ENCODE measurements around the gene VKORC1L1. TPM values are rescaled to one million over a fixed set of nuclear protein-coding genes. Genes with fewer than 3 reads are reported as not detected.
"Not testable (repeated sequence)": the region's sequence is repeated elsewhere in the genome, so short reads cannot be mapped to it uniquely, and the experiment has no call there.

The VKORC1L1 gene
- total RNA-seq, 1 donor from 2014 or later = 23.1 TPM

GRCh38 chr7:65840446-65840845, 32.4 kb upstream of the VKORC1L1 start:
- Mint-ChIP-seq H3K4me3 (ENCODE audit: unreplicated experiment) (no peak overlapping the region), H3K9me3 (ENCODE audit: unreplicated experiment) (peaks cover 3% of the 10 kb centered on the region), H3K4me1 (ENCODE audit: unreplicated experiment) (no peaks in the 10 kb centered on the region), H3K27ac (ENCODE audit: unreplicated experiment) (no peak overlapping the region), H3K36me3 (ENCODE audit: unreplicated experiment) (peaks cover 3% of the 10 kb centered on the region), H3K27me3 (ENCODE audit: unreplicated experiment) (peaks cover 2% of the 10 kb centered on the region)
- DNase-seq (ENCODE audit: extremely low spot score, unreplicated experiment) = no peak
- TF ChIP-seq, protein P1, sequence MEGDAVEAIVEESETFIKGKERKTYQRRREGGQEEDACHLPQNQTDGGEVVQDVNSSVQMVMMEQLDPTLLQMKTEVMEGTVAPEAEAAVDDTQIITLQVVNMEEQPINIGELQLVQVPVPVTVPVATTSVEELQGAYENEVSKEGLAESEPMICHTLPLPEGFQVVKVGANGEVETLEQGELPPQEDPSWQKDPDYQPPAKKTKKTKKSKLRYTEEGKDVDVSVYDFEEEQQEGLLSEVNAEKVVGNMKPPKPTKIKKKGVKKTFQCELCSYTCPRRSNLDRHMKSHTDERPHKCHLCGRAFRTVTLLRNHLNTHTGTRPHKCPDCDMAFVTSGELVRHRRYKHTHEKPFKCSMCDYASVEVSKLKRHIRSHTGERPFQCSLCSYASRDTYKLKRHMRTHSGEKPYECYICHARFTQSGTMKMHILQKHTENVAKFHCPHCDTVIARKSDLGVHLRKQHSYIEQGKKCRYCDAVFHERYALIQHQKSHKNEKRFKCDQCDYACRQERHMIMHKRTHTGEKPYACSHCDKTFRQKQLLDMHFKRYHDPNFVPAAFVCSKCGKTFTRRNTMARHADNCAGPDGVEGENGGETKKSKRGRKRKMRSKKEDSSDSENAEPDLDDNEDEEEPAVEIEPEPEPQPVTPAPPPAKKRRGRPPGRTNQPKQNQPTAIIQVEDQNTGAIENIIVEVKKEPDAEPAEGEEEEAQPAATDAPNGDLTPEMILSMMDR (IDR thresholded peaks at IDR 0.05) = peak; percentile 45

DNA sequence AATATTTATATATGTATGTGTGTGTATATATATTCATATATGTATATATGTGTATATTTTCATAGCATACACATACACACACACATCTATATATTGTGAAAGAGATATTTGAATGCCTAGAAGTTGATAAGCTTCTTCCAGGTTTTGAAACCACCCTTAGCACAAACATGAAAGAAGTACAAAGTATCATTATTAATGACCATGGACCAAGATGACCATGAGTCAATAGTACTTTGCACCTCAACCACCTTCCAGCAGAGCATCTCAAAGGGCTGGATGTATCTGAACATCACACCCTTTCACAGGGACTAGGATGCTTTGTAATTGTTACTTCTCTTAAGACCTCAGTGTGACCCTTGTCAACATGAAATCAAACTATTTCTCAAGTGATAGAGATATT, 29.3 kb upstream of the VKORC1L1 start:
- H3K9me3 Mint-ChIP-seq (ENCODE audit: unreplicated experiment); H3K27me3 Mint-ChIP-seq (ENCODE audit: unreplicated experiment); H3K27ac Mint-ChIP-seq (ENCODE audit: unreplicated experiment); H3K4me1 Mint-ChIP-seq (ENCODE audit: unreplicated experiment); DNase-seq (ENCODE audit: extremely low spot score, unreplicated experiment); H3K36me3 Mint-ChIP-seq (ENCODE audit: unreplicated experiment); H3K4me3 Mint-ChIP-seq (ENCODE audit: unreplicated experiment): not testable (repeated sequence)

DNA sequence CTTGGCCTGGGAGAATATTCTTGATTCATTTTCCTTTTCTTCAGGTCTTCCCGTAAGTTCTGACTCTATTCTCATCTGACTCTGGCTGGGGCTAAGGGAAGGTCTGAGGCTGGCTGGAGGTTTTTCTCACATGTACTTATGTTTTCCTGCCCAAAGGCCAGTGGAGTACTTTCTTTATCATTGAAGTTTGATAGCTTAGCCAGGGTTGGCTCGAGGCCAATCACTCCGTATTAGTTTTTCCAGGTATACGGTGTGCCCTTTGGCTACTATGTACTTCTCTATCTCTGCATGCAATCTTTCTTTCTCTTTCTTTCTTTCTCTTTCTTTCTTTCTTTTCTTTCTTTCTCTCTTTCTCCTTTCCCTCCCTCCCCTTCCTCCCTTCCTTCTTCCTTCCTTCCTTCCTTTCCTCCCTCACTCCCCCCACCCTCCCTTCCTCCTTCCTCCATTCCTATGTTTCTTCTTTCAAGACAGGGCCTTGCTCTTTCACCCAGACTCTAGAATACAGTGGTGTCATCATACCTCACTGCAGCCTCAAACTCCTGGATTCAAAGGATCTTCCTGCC, 26.8 kb upstream of the VKORC1L1 start:
- H3K4me1 Mint-ChIP-seq (ENCODE audit: unreplicated experiment) = no peaks in the 10 kb centered on the region
- TF ChIP-seq, protein P1 (IDR thresholded peaks at IDR 0.05) = no peak
- no peak overlapping the region for H3K4me3 Mint-ChIP-seq (ENCODE audit: unreplicated experiment)
- no peaks in the 10 kb centered on the region for H3K36me3 Mint-ChIP-seq (ENCODE audit: unreplicated experiment)
- no peak for DNase-seq (ENCODE audit: extremely low spot score, unreplicated experiment)
- H3K27ac Mint-ChIP-seq (ENCODE audit: unreplicated experiment) = no peak overlapping the region
- peaks cover 12% of the 10 kb centered on the region for H3K27me3 Mint-ChIP-seq (ENCODE audit: unreplicated experiment)
- no peaks in the 10 kb centered on the region for H3K9me3 Mint-ChIP-seq (ENCODE audit: unreplicated experiment)

DNA sequence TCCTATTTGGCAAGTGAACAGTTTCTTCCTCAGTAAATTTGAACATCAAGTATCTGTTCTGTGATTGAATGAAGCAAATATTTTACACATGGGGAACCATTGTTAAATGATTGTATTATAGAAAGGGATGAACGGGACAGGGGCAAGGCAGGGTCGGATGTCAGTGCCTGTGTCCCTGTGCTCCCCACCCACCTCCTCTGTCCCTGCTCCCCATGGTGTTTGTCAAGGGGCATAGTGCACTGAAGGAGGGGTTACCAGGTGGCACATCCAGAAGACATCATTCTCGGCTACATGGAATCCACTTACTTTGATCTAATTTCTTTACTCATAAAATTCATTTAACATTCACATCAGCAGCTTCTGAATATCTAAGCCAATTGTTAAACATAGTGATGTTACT, 19.4 kb upstream of the VKORC1L1 start:
- H3K4me1 Mint-ChIP-seq (ENCODE audit: unreplicated experiment); DNase-seq (ENCODE audit: extremely low spot score, unreplicated experiment); H3K4me3 Mint-ChIP-seq (ENCODE audit: unreplicated experiment); H3K27ac Mint-ChIP-seq (ENCODE audit: unreplicated experiment); H3K27me3 Mint-ChIP-seq (ENCODE audit: unreplicated experiment); H3K9me3 Mint-ChIP-seq (ENCODE audit: unreplicated experiment); H3K36me3 Mint-ChIP-seq (ENCODE audit: unreplicated experiment): not testable (repeated sequence)

GRCh38 chr7:65853892-65854291, 19.0 kb upstream of the VKORC1L1 start:
- not testable (repeated sequence) for H3K4me3 Mint-ChIP-seq (ENCODE audit: unreplicated experiment); H3K27me3 Mint-ChIP-seq (ENCODE audit: unreplicated experiment); DNase-seq (ENCODE audit: extremely low spot score, unreplicated experiment); H3K4me1 Mint-ChIP-seq (ENCODE audit: unreplicated experiment); H3K9me3 Mint-ChIP-seq (ENCODE audit: unreplicated experiment); H3K27ac Mint-ChIP-seq (ENCODE audit: unreplicated experiment); H3K36me3 Mint-ChIP-seq (ENCODE audit: unreplicated experiment)

DNA sequence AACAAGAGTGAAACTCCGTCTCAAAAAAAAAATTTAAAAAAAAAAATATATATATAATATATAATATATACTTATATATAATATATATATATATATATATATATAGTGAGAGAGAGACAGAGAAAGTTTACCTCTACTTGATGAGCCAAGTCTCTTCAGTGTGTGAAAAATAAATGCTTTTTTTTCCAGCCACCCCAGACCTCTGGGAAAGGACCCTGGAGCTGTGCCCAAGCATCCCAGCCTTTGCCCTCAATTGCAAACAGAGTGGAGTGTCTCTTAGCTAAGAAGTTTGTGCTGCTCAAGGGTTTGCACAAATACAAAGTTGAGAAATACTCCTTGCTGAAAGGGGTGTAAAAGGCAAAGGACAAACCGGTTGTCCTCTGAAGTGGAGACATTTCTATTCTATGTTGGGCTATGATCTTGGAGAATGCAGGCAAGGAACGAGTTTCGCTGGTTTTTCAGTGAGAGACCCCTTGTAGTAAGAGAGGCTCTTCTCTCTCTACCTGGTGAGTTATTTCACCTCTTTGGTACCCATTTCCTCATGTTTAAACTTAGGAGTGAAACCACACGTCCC, 15.5 kb upstream of the VKORC1L1 start:
- not testable (repeated sequence) for H3K27ac Mint-ChIP-seq (ENCODE audit: unreplicated experiment); H3K9me3 Mint-ChIP-seq (ENCODE audit: unreplicated experiment); H3K4me1 Mint-ChIP-seq (ENCODE audit: unreplicated experiment); H3K36me3 Mint-ChIP-seq (ENCODE audit: unreplicated experiment); DNase-seq (ENCODE audit: extremely low spot score, unreplicated experiment); H3K4me3 Mint-ChIP-seq (ENCODE audit: unreplicated experiment); H3K27me3 Mint-ChIP-seq (ENCODE audit: unreplicated experiment)

GRCh38 chr7:65858660-65859059, 14.2 kb upstream of the VKORC1L1 start:
- not testable (repeated sequence) for H3K36me3 Mint-ChIP-seq (ENCODE audit: unreplicated experiment); H3K9me3 Mint-ChIP-seq (ENCODE audit: unreplicated experiment); H3K27me3 Mint-ChIP-seq (ENCODE audit: unreplicated experiment); H3K4me3 Mint-ChIP-seq (ENCODE audit: unreplicated experiment); H3K4me1 Mint-ChIP-seq (ENCODE audit: unreplicated experiment); DNase-seq (ENCODE audit: extremely low spot score, unreplicated experiment); H3K27ac Mint-ChIP-seq (ENCODE audit: unreplicated experiment)

- DNase-seq (ENCODE audit: extremely low spot score, unreplicated experiment); H3K4me3 Mint-ChIP-seq (ENCODE audit: unreplicated experiment); H3K4me1 Mint-ChIP-seq (ENCODE audit: unreplicated experiment); H3K27me3 Mint-ChIP-seq (ENCODE audit: unreplicated experiment); H3K27ac Mint-ChIP-seq (ENCODE audit: unreplicated experiment); H3K9me3 Mint-ChIP-seq (ENCODE audit: unreplicated experiment); H3K36me3 Mint-ChIP-seq (ENCODE audit: unreplicated experiment): not testable (repeated sequence)
Measured at GRCh38 chr7:65866244-65866643, 6.6 kb upstream of the VKORC1L1 start.

- not testable (repeated sequence) for H3K36me3 Mint-ChIP-seq (ENCODE audit: unreplicated experiment); DNase-seq (ENCODE audit: extremely low spot score, unreplicated experiment); H3K4me1 Mint-ChIP-seq (ENCODE audit: unreplicated experiment); H3K9me3 Mint-ChIP-seq (ENCODE audit: unreplicated experiment); H3K27ac Mint-ChIP-seq (ENCODE audit: unreplicated experiment); H3K4me3 Mint-ChIP-seq (ENCODE audit: unreplicated experiment); H3K27me3 Mint-ChIP-seq (ENCODE audit: unreplicated experiment)
Measured at GRCh38 chr7:65867681-65868080, 5.2 kb upstream of the VKORC1L1 start.

DNA sequence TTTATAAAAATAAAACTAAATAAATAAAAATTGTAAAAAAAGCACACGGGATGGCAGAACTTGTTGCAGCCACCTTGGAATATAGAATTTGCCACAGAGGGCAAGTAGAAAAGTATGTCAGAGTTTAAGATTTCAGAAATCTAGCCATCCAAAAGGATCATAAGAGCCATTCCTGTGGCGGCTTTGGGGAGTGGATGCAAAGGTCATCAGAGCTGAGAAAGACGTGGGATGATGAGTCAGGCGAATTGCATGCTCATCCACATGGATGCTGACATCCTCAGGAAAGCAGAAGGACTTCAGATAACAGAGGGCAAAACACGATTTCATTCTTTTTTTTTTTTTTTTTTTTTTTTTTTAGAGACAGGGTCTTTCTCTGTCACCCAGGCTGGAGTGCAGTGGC, 3.6 kb upstream of the VKORC1L1 start:
- not testable (repeated sequence) for DNase-seq (ENCODE audit: extremely low spot score, unreplicated experiment)

DNA sequence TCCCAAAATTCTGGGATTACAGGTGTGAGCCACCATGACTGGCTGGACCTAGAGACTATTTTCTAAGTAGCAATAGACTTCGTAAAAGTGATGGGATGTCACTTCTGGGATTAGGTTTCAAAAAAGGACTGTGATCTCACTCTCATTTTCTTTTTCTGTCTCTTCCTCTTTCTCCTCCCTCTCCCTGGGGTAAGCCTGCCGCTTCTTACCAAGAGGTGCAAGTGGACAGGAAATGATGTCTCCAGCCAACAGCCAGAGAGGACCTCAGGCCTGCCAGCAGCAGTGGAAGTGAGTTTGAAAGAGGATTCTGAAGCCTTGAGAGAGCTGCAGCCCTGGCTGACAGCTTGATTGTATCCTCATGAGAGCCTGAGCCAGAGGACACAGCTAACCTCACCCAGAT, 1.4 kb upstream of the VKORC1L1 start:
- H3K4me3 Mint-ChIP-seq (ENCODE audit: unreplicated experiment); H3K9me3 Mint-ChIP-seq (ENCODE audit: unreplicated experiment); DNase-seq (ENCODE audit: extremely low spot score, unreplicated experiment); H3K27ac Mint-ChIP-seq (ENCODE audit: unreplicated experiment); H3K27me3 Mint-ChIP-seq (ENCODE audit: unreplicated experiment); H3K36me3 Mint-ChIP-seq (ENCODE audit: unreplicated experiment); H3K4me1 Mint-ChIP-seq (ENCODE audit: unreplicated experiment): not testable (repeated sequence)

More for the DNA sequence above, 3.6 kb upstream of the VKORC1L1 start:
- not testable (repeated sequence) for H3K36me3 Mint-ChIP-seq (ENCODE audit: unreplicated experiment); H3K9me3 Mint-ChIP-seq (ENCODE audit: unreplicated experiment); H3K4me1 Mint-ChIP-seq (ENCODE audit: unreplicated experiment); H3K27me3 Mint-ChIP-seq (ENCODE audit: unreplicated experiment); H3K4me3 Mint-ChIP-seq (ENCODE audit: unreplicated experiment); H3K27ac Mint-ChIP-seq (ENCODE audit: unreplicated experiment)
